IPS DF 19.7 (cell line): ENCODE results near the gene PIP5K1A.
"Not testable (repeated sequence)": the region's sequence is repeated elsewhere in the genome, so short reads cannot be mapped to it uniquely, and the experiment has no call there.

ENCODE experiments used
- DNase-seq: peaks from one replicate; pipeline ENCODE4 v3.0.0-alpha.2; 2013; ENCODE audit warnings: low read depth, low spot score

PIP5K1A gene

GRCh38 chr1:151193304-151193703, 5.0 kb upstream of the PIP5K1A start:
- DNase-seq = no peak

- DNase-seq = no peak
These were observed 4.5 kb upstream of the PIP5K1A start for GRCh38 chr1:151193856-151194255.

GRCh38 chr1:151194894-151195594, 3.3 kb upstream of the PIP5K1A start:
- DNase-seq = not testable (repeated sequence)

GRCh38 chr1:151196292-151196800, 2.0 kb upstream of the PIP5K1A start:
- DNase-seq = no peak

- DNase-seq = no peak
These were observed 494 bp upstream of the PIP5K1A start for GRCh38 chr1:151197863-151198253.

- no peak for DNase-seq
These were observed 1.7 kb downstream of the PIP5K1A start for GRCh38 chr1:151199873-151200581.

- DNase-seq = not testable (repeated sequence)
These were observed 7.1 kb downstream of the PIP5K1A start for GRCh38 chr1:151205381-151205965.

- DNase-seq = no peak
These were observed 12.5 kb downstream of the PIP5K1A start for GRCh38 chr1:151210830-151211229.

GRCh38 chr1:151211972-151212705, 13.8 kb downstream of the PIP5K1A start:
- DNase-seq = no peak

- no peak for DNase-seq
These were observed 15.2 kb downstream of the PIP5K1A start for GRCh38 chr1:151213560-151213959.

GRCh38 chr1:151221616-151222015, 23.3 kb downstream of the PIP5K1A start:
- no peak for DNase-seq

GRCh38 chr1:151222130-151222529, 23.8 kb downstream of the PIP5K1A start:
- DNase-seq = no peak

GRCh38 chr1:151235235-151235634, 36.9 kb downstream of the PIP5K1A start:
- no peak for DNase-seq

- no peak for DNase-seq
These were observed 39.5 kb downstream of the PIP5K1A start for GRCh38 chr1:151237678-151238466.

- no peak for DNase-seq
These were observed 40.1 kb downstream of the PIP5K1A start for GRCh38 chr1:151238467-151238739.

GRCh38 chr1:151242442-151242841, 44.1 kb downstream of the PIP5K1A start:
- no peak for DNase-seq

- DNase-seq = no peak
These were observed 45.4 kb downstream of the PIP5K1A start for GRCh38 chr1:151243683-151244216.

- no peak for DNase-seq
These were observed 48.4 kb downstream of the PIP5K1A start for GRCh38 chr1:151246786-151247185.

GRCh38 chr1:151251656-151252470, 53.5 kb downstream of the PIP5K1A start:
- peak; percentile 25 for DNase-seq
